NCI-H1436 treated with DMSO at 0.1 percent for 48 hours (cell line): ENCODE data around the gene HLF.

Source experiments
- DNase-seq: peaks from one replicate; lab custom pipeline; 2025; lab: John Stamatoyannopoulos, UW

Gene HLF

GRCh38 chr17:55354941-55355340 is 90.2 kb downstream of the HLF start:
- no peak for DNase-seq

GRCh38 chr17:55356434-55357328 is 91.9 kb downstream of the HLF start:
- peak; percentile 30 for DNase-seq

- DNase-seq: no peak
Measured at GRCh38 chr17:55360971-55361370, 96.2 kb downstream of the HLF start.

GRCh38 chr17:55363033-55363432 is 98.3 kb downstream of the HLF start:
- no peak for DNase-seq

- DNase-seq: no peak
Measured at GRCh38 chr17:55366020-55366481, 101.3 kb downstream of the HLF start.

- DNase-seq: no peak
Measured at GRCh38 chr17:55368706-55369105, 103.9 kb downstream of the HLF start.
